Raji (cell line): Measurements from ENCODE around the gene ANAPC4.

ENCODE experiments used
- POLR2A ChIP-seq: IDR thresholded peaks from 2 replicates; pipeline ENCODE4 v1.6.1; 2011; ENCODE audit warnings: low read depth, low read length, control low read depth; ENCODE audit not compliant: insufficient read depth

The ANAPC4 gene

GRCh38 chr4:25446611-25447010, 69.5 kb downstream of the ANAPC4 start:
- TF ChIP-seq POLR2A, result no peak

DNA sequence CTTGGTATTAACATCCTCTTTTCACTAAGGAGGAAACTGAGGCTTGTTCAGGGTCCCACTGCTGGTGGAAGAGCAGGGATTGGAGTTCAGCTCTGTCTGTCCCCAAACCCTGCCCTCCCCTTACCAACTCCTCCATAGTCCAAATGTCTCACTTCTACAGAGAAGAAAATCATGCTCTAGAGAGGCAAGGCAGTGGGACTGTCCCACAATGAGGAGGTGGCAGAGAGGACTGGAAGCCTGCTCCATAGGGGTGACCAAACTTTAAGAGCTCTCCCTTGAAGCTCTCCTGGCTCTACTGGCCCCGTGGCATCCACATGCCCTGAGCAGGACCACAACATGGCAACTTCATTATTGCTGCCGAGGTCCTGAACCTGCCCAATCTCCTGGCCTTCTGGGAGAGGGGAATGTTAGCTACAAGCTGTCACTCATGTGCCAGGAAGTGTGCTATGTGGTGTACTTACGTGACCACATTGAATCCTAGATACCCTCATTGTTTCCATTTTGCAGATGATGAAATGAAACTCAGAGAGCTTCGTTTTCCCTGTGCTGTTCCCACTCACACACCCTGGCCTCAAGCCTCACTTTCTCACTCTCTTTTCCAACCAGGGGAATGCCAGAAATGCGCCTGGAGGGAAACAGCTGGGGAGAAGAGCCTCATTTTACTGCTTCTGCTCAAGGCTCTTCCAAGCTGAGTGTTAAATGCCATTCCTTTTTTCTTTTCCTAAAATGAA, 71.5 kb downstream of the ANAPC4 start:
- TF ChIP-seq POLR2A, result no peak

DNA sequence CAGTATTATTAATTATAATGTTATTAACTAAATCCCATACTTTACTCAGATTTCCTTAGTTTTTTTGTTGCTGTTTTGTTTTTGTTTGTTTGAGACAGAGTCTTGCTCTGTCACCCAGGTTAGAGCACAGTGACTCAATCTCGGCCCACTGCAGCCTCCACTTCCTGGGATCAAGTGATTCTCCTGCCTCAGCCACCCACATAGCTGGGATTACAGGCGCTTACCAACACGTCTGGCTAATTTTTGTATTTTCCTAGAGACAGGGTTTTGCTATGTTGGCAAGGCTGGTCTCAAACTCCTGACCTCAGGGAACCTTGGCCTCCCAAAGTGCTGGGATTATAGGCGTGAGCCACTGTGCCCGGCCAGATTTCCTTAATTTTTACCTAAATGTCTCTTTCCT, 72.2 kb downstream of the ANAPC4 start:
- TF ChIP-seq POLR2A, result no peak

GRCh38 chr4:25449688-25450087, 72.6 kb downstream of the ANAPC4 start:
- no peak for TF ChIP-seq POLR2A

GRCh38 chr4:25450491-25450901, 73.4 kb downstream of the ANAPC4 start:
- no peak for TF ChIP-seq POLR2A

DNA sequence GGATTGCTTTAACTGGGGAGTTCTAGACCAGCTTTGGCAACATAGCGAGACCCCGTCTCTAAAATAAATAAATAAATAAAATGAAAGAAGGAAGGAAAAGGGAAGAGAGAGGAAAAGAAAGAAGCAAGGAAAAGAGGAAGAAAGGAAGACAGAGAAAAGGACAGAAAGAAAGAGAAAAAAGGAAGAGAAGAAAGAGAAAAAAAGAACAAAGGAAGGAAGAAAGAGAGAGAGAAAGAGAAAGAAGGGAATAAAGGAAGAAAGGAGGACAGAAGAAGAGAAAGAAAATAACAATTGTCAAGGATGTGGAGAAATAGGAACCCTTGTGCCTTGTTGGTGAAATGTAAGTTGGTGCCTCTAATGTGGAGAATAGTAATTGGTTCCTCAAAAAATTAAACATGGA, 74.6 kb downstream of the ANAPC4 start:
- TF ChIP-seq POLR2A, result no peak

DNA sequence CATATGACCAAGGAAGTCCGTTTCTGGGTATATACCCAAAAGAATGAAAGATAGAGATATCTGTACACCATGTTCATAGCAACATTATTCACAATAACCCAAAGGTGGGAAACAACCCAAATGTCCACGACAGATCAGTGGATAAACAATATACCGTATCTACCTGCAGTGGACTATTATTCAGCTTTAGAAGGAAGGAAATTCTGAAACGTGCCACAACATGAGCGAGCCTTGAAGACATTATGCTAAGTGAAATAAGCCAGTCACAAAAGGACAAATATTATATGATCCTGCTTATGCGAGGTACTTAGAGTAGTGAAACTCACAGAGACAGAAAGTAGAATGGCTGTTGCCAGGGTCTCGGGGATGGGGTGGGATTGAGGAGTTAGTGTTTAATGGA, 75.0 kb downstream of the ANAPC4 start:
- no peak for TF ChIP-seq POLR2A

DNA sequence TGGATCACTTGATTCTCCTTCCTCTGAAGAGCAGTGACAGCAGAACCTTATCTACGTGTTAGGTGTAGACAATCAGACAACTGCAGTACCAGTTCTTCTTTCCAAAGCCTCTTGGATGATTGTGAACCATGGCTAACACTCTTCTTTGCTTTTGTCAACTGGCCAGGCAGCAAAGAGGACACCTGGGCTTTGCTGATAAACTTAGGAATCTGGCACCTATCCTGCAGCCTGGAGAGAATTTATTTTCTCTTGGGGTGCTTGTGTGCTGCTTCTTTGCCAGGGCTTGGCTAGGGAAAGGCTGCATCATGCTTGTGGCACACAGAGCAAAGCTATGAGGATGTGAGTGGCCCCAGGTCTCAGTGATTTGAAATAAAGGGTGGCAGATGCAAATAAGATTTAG, 77.4 kb downstream of the ANAPC4 start:
- TF ChIP-seq POLR2A, result no peak

GRCh38 chr4:25457053-25457715, 80.1 kb downstream of the ANAPC4 start:
- TF ChIP-seq POLR2A, result no peak

DNA sequence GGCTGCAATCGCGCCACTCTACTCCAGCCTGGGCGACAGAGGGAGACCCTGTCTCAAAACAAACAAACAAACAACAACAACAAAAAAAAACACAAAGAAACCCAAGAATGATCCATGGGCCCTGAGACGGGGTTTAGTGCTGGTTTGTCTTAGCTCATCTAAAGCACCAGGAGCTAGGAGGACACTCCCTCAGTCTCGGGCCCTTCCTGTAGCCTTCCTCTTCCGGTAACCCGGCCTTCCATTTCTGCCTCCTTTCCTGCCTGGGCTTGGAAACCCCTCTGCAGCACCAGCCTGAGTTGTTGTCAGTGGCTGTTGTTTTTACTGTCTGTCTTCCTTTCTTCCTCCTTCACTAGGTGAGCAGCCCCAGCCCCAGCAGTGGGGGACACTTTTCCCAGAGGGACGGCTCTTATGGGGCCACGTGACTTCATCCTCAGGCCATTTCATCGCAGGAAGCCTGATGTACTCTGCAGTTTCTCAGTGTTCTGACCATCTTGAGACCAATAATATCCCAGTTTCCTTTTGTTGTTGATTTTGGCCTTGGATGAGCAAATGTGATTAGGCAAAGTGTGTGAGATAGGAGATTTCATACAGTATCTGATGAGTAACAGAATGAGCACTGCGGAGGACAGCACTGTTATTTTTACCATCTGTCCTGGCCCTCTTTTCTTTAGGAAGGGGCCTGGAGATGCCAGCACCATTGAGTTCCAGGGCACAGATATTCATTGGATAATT, 90.1 kb downstream of the ANAPC4 start:
- TF ChIP-seq POLR2A, result no peak

DNA sequence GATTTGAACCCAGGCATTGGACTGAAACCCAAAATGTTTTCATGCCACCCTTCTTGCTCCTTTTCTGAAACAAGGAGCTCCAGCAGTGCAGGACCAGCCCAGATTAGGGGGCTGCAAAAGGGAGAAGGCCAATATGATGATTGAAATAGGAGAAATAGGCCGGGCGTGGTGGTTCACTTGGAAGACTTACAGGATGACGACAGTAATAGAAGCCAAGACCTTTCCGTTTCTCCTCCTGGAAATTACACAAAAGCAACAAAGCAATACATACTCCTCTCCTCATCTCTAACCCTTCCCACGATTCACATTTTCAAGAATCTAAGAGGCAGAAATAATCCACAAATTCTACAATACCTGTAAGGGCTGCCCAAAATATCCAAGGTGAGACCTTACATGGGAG, 90.8 kb downstream of the ANAPC4 start:
- TF ChIP-seq POLR2A, result no peak
